Activated naive CD8-positive, alpha-beta T cell treated with anti-CD3 and anti-CD28 coated beads for 36 hours (primary cell): ENCODE results near the gene RETREG3. TPM values are rescaled to one million over a fixed set of nuclear protein-coding genes. Genes with fewer than 3 reads are reported as not detected.
"Not testable (repeated sequence)": the region's sequence is repeated elsewhere in the genome, so short reads cannot be mapped to it uniquely, and the experiment has no call there.

Experiments used
- DNase-seq: peaks from one replicate; pipeline ENCODE4 v3.0.0; 2021
- H3K27ac Mint-ChIP-seq: one replicate; pipeline ENCODE4 v1.8.0; 2022; ENCODE audit warnings: mild to moderate bottlenecking, moderate library complexity, mixed read lengths
- H3K27me3 Mint-ChIP-seq: one replicate; pipeline ENCODE4 v1.8.0; 2022; ENCODE audit warnings: mild to moderate bottlenecking, mixed read lengths
- H3K36me3 Mint-ChIP-seq: one replicate; pipeline ENCODE4 v1.8.0; 2021; ENCODE audit warnings: mild to moderate bottlenecking, mixed read lengths
- H3K4me1 Mint-ChIP-seq: one replicate; pipeline ENCODE4 v1.8.0; 2021; ENCODE audit warnings: mixed read lengths
- H3K4me3 Mint-ChIP-seq: one replicate; pipeline ENCODE4 v1.8.0; 2022; ENCODE audit warnings: mild to moderate bottlenecking, moderate library complexity, mixed read lengths
- H3K9me3 Mint-ChIP-seq: one replicate; pipeline ENCODE4 v1.8.0; 2022; ENCODE audit warnings: mixed read lengths
- total RNA-seq, 2 experiments: library from RNA; stranded (reverse); gene quantifications; one replicate each; pipeline ENCODE4 v1.2.3, GENCODE V29; 2021

Gene RETREG3
- total RNA-seq, 2 experiments from 2014 or later = 18.3 to 22.7 TPM

DNA sequence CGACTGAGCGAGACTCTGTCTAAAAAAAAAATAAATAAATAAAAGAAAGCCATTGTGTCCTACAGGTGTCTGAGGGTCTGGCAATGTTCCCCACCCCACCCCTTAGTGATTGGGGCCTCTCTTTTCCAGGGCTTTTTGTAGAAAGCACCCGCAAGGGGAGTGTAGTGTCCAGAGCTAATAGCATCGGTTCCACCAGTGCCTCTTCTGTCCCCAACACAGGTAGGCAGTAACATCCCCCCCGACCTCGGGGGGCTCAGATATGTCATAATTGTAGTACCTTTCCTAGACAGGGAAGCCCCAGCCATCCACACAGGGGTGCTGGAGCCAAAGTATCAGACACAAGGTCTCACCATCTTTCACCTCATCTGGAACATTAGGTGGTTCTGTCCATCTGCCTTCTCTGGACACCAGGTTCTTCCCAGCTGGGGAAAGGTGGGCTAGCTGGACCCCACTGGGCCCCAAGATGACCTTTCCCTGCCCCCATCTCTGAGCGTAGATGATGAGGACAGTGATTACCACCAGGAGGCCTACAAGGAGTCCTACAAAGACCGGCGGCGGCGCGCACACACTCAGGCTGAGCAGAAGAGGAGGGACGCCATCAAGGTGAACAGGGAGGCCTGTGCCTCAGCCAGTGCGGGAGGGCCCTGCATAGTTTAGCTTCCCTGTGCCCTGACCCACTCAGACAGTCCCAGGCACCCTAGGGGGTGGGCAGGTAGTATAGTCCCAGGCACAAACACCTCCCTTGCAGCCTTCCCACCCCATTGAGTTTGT, 40.6 kb downstream of the RETREG3 start:
- Mint-ChIP-seq H3K9me3 (no peaks in the 10 kb centered on the region), H3K36me3 (peaks cover 48% of the 10 kb centered on the region), H3K27me3 (no peaks in the 10 kb centered on the region), H3K27ac (peak overlapping the region; percentile 96), H3K4me1 (peaks cover 45% of the 10 kb centered on the region), H3K4me3 (peak overlapping the region; percentile 97)
- DNase-seq = no peak

- Mint-ChIP-seq H3K4me1 (peaks cover 43% of the 10 kb centered on the region), H3K27me3 (no peaks in the 10 kb centered on the region), H3K27ac (peak within 1 kb of the TSS; percentile 96), H3K36me3 (peaks cover 44% of the 10 kb centered on the region), H3K4me3 (peak within 1 kb of the TSS; percentile 97), H3K9me3 (no peaks in the 10 kb centered on the region)
- peak; percentile 95 for DNase-seq
These were observed 42.1 kb downstream of the RETREG3 start, which contains the start of gene MLX for GRCh38 chr17:42566883-42567573. Gene MLX, plus strand, starts transcription at chr17:42567100. Its CDS starts 25 bp downstream, at chr17:42567125.

DNA sequence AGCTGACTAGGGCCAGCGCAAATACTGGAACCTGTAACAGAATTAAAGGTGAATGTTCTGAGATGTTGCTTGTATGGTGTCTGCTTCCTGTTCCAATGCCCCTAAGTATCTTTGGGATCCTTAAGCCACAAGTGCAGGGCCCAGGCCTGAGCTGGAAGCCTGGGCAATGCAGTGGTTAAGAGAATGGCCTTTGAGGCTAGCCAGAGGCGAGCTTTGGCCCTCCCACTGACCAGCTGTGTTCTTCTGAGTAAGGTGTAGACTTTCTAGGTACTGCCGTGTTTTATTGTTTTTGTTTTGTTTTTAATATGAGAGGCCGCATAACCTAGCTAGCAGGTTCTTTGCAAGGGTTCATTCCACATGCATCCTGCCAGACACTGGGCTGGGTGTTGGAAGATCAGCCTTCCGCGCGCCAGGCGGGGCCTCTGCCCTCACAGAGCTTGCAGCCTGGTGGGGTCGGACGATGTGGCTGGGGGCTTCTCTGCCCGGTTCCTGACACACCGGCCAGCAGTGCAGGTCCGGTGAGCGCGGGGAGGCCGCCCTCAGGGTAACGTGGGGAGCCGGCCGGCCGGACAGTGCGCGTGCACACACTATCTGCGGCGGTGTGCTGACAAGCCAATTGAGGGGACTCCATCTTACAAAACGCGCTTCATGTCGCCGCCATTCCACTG, 42.8 kb downstream of the RETREG3 start:
- Mint-ChIP-seq H3K27me3 (no peaks in the 10 kb centered on the region), H3K4me1 (peaks cover 41% of the 10 kb centered on the region), H3K4me3 (peak overlapping the region; percentile 97), H3K36me3 (peaks cover 41% of the 10 kb centered on the region), H3K27ac (peak overlapping the region; percentile 96), H3K9me3 (no peaks in the 10 kb centered on the region)
- DNase-seq = peak; percentile 14

GRCh38 chr17:42565523-42566214, 43.5 kb downstream of the RETREG3 start:
- Mint-ChIP-seq H3K27ac (peak overlapping the region; percentile 96), H3K36me3 (peaks cover 36% of the 10 kb centered on the region), H3K9me3 (no peaks in the 10 kb centered on the region), H3K27me3 (no peaks in the 10 kb centered on the region), H3K4me3 (no peak overlapping the region), H3K4me1 (peaks cover 42% of the 10 kb centered on the region)
- no peak for DNase-seq

GRCh38 chr17:42564815-42565522, 44.2 kb downstream of the RETREG3 start:
- H3K36me3 Mint-ChIP-seq = peaks cover 34% of the 10 kb centered on the region
- H3K27ac Mint-ChIP-seq = no peak overlapping the region
- H3K4me3 Mint-ChIP-seq = no peak overlapping the region
- H3K27me3 Mint-ChIP-seq = no peaks in the 10 kb centered on the region
- no peak for DNase-seq
- H3K9me3 Mint-ChIP-seq = no peaks in the 10 kb centered on the region
- peaks cover 42% of the 10 kb centered on the region for H3K4me1 Mint-ChIP-seq

DNA sequence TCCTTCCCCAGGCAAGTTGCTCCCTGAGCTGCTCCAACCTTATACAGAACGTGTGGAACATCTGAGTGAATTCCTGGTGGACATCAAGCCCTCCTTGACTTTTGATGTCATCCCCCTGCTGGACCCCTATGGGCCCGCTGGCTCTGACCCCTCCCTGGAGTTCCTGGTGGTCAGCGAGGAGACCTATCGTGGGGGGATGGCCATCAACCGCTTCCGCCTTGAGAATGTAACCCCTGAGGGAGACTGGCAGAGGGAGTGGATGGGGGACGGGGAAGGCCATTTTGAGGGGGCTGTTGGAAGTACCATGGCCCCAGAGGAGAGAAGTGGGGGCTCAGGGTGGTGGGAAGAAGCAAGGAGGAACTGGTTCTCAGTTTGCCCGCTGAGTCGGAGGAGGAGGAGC, 45.2 kb downstream of the RETREG3 start:
- peak overlapping the region; percentile 93 for H3K4me3 Mint-ChIP-seq

DNA sequence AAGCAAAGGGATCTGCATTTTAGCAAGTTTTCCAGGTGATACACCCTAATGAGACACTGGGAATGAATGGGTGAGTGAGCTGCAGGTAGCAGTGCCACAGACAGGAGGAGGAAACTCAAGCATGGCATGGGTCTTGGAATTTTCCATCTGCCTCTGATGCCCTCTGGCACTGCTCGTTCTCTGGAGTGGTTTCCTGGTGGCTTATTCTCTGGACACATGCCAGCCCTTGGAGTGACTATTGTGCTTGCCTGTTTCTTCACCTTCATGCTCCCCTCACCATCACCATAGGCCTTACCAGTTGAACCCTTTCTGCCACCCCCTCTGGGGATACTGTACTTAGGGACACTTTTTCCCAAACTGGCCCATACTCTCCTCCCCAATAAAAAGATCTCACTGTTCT, 45.6 kb downstream of the RETREG3 start:
- Mint-ChIP-seq H3K27me3 (no peaks in the 10 kb centered on the region), H3K36me3 (peaks cover 23% of the 10 kb centered on the region), H3K9me3 (no peaks in the 10 kb centered on the region), H3K27ac (peak overlapping the region; percentile 74), H3K4me3 (peak overlapping the region; percentile 93), H3K4me1 (peaks cover 28% of the 10 kb centered on the region)
- DNase-seq = no peak

More for the DNA sequence above, 45.2 kb downstream of the RETREG3 start:
- peaks cover 32% of the 10 kb centered on the region for H3K4me1 Mint-ChIP-seq
- peaks cover 27% of the 10 kb centered on the region for H3K36me3 Mint-ChIP-seq
- H3K27me3 Mint-ChIP-seq = no peaks in the 10 kb centered on the region
- DNase-seq = no peak
- peak overlapping the region; percentile 74 for H3K27ac Mint-ChIP-seq
- H3K9me3 Mint-ChIP-seq = no peaks in the 10 kb centered on the region

GRCh38 chr17:42563143-42563509, 46.0 kb downstream of the RETREG3 start:
- Mint-ChIP-seq H3K4me3 (peak overlapping the region; percentile 93), H3K9me3 (no peaks in the 10 kb centered on the region), H3K27ac (peak overlapping the region; percentile 95), H3K27me3 (no peaks in the 10 kb centered on the region), H3K36me3 (peaks cover 21% of the 10 kb centered on the region), H3K4me1 (peaks cover 25% of the 10 kb centered on the region)
- DNase-seq = no peak

DNA sequence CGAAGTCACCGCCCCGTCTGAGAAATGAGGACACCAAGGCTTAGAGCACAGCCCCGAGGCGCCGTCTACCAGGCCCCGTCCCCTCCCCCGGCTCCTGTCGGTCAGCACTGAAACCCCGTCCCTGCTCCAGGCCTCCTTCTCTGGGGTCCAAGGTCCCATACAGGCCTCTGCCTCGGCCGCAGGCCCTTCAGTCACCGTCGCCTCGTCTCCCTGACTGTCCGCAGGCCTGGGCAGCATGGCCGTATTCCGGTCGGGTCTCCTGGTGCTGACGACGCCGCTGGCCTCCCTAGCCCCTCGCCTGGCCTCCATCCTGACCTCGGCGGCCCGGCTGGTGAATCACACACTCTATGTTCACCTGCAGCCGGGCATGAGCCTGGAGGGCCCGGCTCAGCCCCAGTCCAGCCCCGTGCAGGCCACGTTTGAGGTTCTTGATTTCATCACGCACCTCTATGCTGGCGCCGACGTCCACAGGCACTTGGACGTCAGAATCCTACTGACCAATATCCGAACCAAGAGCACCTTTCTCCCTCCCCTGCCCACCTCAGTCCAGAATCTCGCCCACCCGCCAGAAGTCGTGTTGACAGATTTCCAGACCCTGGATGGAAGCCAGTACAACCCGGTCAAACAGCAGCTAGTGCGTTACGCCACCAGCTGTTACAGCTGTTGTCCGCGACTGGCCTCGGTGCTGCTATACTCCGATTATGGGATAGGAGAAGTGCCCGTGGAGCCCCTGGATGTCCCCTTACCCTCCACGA, 46.6 kb downstream of the RETREG3 start:
- DNase-seq = peak; percentile 33
- H3K9me3 Mint-ChIP-seq = no peaks in the 10 kb centered on the region
- peaks cover 16% of the 10 kb centered on the region for H3K36me3 Mint-ChIP-seq
- no peaks in the 10 kb centered on the region for H3K27me3 Mint-ChIP-seq
- H3K4me1 Mint-ChIP-seq = peaks cover 22% of the 10 kb centered on the region
- H3K27ac Mint-ChIP-seq = peak overlapping the region; percentile 95
- H3K4me3 Mint-ChIP-seq = peak overlapping the region; percentile 93

DNA sequence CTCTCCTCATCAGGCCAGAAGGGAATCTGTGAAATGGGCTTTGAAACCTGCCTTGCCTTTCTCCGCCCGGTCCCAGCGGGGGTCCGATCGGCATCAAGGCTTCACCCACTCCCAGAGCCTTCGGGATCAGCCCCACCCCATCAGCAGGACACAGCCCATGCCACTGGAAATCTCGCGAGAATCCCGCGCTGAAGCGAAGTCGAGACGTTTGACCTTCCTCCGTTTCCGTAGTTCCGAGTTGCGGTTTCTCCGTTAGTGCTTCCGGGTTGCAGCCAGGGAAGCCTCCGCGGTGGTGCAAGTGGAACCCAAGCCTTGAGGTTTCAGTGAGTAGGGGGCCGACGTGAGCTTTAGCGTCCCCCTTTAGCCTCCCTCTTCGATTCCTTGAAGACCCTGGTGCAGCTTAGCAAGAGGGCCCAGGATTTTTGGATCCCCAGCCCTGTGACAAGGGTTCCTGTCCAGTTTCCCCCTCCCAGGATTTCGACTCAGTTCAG, 47.2 kb downstream of the RETREG3 start, which contains the start of gene COASY:
Gene COASY, plus strand, starts transcription at position 252 of the 491 bp plus-strand sequence. CDS start 475 bp downstream, outside the sequence.
- H3K36me3 Mint-ChIP-seq = peaks cover 11% of the 10 kb centered on the region
- no peaks in the 10 kb centered on the region for H3K27me3 Mint-ChIP-seq
- H3K9me3 Mint-ChIP-seq = no peaks in the 10 kb centered on the region
- peak; percentile 91 for DNase-seq
- H3K4me3 Mint-ChIP-seq = peak within 1 kb of the TSS; percentile 93
- peaks cover 22% of the 10 kb centered on the region for H3K4me1 Mint-ChIP-seq
- H3K27ac Mint-ChIP-seq = peak within 1 kb of the TSS; percentile 95

DNA sequence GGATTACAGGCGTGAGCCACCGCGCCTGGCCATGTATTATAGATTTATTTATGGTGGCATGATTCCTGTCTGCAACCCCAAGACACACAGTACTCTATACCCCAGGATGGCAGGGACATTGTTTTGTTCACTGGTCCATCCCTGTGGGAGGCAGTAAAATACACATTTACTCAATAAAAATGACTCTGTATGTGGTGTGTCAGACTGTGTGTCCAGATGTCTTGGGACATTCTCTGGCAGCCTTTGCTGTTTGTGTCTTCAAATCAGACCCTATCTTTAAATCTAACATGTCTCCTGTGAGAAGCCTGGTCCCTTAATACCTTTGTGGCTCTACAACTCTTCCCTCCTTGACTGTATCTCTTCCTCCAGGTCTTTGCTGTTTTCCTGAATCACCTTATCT, 48.9 kb downstream of the RETREG3 start:
- Mint-ChIP-seq H3K4me3 (peak overlapping the region; percentile 57), H3K36me3 (peaks cover 11% of the 10 kb centered on the region), H3K9me3 (no peaks in the 10 kb centered on the region), H3K4me1 (peaks cover 18% of the 10 kb centered on the region), H3K27me3 (no peaks in the 10 kb centered on the region), H3K27ac (no peak overlapping the region)
- no peak for DNase-seq

DNA sequence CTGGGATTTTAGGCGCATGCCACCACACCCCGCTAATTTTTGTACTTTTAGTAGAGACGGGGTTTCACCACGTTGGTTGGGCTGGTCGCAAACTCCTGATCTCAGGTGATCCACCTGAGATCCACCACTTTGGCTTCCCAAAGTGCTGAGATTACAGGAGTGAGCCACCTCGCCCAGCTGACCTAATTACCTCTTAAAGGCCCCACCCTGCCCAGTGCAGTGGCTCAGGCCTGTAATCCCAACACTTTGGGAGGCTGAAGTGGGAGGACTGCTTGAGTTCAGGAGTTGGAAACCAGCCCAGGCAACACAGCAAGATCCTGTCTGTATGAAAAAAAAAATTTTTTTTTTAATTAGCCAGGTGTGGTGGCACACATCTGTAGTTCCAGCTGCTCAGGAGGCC, 50.1 kb downstream of the RETREG3 start:
- no peak for DNase-seq
- H3K27me3 Mint-ChIP-seq = no peaks in the 10 kb centered on the region
- H3K4me1 Mint-ChIP-seq = peaks cover 18% of the 10 kb centered on the region

GRCh38 chr17:42555961-42556617, 53.1 kb downstream of the RETREG3 start:
- not testable (repeated sequence) for H3K27me3 Mint-ChIP-seq, H3K36me3 Mint-ChIP-seq, H3K4me3 Mint-ChIP-seq, DNase-seq, H3K9me3 Mint-ChIP-seq, H3K27ac Mint-ChIP-seq
- H3K4me1 Mint-ChIP-seq = peaks cover 12% of the 10 kb centered on the region

More for the DNA sequence above, 50.1 kb downstream of the RETREG3 start:
- H3K36me3 Mint-ChIP-seq = peaks cover 11% of the 10 kb centered on the region
- H3K27ac Mint-ChIP-seq = no peak overlapping the region
- no peaks in the 10 kb centered on the region for H3K9me3 Mint-ChIP-seq
- no peak overlapping the region for H3K4me3 Mint-ChIP-seq
